GM18526 (cell line): ENCODE data around the gene XK.

Experiments used
- POLR2A ChIP-seq: IDR thresholded peaks from 3 replicates; pipeline ENCODE4 v1.6.1; 2011; ENCODE audit not compliant: insufficient read length; ENCODE audit errors: extremely low read depth

XK gene

DNA sequence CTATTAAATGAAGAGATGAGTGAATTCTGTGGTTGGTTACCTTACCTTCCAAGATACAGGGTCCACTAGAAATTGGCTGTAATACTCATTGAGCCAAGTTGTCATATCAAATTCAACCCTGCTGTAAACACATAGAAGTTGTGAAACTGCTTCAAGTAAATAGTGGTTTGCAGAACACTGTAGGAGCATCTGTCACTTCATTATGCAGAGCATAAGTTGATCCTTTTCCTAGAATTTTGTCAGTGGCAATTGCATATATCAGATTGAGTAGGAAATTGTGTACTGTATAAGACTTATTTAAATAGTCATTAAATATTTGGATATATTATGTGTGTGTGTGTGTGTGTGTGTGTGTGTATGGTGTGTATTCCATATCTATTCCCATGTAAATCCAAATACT lies 8.8 kb upstream of the XK start:
- no peak for TF ChIP-seq POLR2A

DNA sequence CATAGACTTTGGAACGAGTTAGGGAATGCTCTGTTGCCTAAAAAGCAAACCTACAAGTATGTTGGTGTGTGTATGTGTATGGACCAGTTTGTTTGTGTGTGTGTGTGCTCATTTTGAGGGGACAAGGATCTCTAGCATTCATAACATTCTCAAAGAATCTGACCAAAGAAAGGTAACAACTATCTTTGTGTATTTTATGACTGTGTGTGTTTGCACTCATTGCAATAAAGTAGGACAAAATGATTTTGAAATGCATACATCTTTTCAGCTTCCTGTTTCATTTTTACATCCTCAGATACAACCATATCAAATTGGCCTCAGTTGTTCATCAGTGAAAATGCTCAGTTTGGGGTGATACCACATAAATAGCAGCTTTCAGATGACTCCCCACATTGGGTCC lies 8.3 kb upstream of the XK start:
- TF ChIP-seq POLR2A = no peak

DNA sequence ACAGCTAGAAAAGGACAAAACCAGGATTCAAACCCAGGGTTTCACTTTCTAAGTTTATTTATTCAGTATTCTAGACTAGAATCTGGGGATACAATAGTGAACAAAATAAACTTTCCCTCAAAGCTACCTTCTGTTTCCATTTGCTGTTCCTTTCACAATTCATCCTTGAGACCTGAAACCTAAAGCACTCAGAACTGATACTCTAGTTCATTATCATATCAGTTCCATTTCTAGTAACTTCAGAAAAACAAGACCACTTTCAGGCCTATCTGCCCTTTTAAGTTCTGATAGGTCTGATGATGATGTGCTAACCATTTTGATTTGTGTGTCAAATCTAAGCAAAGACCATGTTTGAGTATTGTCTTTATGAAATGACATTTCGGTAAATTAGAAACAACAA lies 7.8 kb upstream of the XK start:
- TF ChIP-seq POLR2A = no peak

DNA sequence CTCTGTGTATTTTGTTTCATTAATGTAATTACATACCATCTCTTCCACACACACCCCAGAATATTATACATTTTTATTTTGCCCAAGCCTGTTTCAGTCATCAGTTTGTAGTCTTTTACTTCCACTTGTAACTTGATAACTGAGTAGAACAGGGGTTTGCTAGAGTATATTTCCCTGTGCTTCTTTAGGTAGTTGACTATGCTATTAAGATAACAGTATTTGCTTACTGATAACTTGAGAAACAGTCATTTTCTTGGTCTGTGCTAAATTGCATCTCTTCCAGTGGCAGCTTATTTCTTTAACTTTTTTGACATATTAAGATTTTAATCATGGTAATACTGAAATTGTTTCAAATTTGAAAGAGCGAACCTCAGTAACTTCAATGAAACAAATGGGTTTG lies 7.0 kb upstream of the XK start:
- TF ChIP-seq POLR2A = no peak

DNA sequence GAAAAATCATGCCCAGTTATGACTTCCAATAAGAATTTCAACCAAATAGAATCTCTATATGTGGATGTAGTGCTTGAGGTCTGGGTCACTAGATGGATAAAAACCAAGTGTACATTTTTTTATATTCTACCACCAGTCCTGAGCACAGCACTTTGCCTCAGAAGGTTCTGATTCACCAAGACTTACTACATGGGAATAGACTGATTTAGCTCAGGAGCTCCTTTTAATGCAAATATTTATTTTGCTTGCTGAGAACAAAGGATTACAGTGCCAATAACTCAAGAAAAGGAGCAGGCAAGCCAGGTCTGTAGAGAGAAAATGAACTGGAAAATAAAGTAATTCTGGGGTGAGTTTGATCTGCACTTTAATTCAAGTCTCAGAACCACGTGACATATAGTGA lies 6.4 kb upstream of the XK start:
- TF ChIP-seq POLR2A = no peak

DNA sequence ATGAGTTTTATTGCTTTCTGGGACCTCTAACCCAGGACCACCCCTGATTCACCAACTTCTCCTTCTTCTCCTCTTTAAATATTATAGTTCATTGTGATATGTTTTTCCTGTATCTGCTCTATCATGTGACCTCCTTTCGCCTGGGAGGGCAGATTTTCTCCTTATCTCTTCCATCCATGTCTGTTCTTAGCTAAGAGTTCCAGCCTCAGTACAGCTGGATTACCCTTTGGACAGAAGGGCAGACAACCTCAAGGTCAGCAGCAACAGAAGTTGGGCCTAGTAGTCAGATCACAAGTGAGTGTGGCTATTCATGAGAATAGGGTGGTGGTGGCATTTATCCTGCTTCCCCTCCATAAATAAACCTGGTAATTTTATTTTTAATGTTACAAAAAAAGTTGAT lies 5.7 kb upstream of the XK start:
- TF ChIP-seq POLR2A = no peak

DNA sequence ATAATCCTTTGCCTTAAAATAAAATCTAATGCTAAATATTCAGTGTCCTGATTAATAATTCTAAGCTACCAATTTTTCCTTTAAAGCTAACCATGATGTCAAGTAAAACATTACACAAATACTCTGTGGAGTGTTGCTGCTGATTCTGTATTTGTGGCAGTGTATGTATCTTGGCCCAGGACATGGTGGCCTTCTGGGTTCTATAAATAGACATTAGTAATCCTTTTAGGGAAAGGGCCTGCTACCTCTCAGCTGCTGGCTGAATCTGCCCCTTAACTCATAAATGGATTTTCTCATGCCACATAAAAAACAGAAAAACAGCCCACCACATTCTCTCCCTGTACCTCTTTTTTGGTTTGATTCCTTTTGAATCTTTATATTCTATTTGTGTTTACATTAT lies 1.2 kb upstream of the XK start:
- no peak for TF ChIP-seq POLR2A

DNA sequence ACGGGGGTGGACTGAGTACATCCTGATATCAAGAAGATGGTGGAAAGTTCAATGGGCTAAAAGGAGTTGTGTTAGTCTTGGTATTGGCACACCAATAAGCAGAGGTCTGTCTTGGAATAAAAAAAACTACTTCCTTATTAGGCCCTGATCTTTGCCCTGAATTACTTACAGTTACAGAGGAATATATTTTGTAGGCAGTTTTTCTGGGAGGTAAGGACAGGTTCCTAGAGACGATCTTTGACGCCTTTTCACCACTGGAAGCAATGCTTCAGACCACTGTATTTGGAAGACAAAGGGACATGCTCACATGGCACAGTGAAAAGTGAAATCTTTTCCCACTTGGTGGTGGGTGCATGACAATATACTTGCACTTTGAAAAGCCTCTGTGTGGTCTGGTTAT lies 618 bp upstream of the XK start:
- TF ChIP-seq POLR2A = no peak

DNA sequence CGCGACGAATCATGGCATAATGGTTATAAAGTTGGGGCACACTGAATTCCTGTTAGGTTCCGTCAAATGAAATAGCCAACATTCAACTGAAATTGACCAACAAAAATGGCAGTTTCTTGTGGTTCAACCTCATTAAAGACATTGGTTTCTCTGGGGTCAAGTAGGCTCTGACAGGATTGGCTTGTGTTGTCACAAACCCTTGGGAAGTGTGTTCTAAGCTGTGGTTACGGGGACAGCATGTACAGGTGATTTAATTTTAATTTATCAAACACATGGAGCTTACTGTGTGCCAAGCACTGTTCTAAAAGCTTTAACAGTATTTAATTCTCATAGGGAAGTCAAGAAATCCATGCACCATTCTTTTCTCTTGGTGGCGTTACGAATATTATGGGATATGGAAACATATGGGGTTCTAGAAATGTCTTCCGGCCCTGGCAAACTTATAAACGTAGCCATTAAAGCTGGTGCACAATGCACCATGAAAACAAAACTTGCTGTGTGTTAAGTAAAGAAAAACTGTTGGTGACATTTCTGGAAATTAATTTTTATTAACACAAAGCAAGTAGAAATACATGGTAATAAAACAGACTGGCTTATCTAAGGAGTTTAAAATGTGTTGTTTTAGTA lies 891 bp downstream of the XK start:
- TF ChIP-seq POLR2A = no peak

DNA sequence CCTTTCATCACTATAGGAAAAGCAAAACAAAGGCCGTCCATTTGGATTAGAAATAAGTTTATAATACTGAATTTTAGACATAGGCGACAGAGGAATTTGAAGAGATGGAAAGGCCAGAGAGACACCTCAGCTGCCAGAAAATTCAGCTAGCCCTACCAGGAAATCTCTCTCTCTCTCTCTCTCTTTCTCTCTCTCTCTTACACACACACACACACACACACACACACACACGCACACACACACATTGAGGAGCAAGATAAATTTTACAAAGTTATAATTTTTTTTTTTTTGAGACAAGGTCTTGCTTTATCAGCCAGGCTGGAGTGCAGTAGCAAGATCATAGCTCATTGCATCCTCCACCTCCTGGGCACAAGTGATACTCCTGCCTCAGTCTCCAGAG lies 1.4 kb downstream of the XK start:
- TF ChIP-seq POLR2A = no peak

DNA sequence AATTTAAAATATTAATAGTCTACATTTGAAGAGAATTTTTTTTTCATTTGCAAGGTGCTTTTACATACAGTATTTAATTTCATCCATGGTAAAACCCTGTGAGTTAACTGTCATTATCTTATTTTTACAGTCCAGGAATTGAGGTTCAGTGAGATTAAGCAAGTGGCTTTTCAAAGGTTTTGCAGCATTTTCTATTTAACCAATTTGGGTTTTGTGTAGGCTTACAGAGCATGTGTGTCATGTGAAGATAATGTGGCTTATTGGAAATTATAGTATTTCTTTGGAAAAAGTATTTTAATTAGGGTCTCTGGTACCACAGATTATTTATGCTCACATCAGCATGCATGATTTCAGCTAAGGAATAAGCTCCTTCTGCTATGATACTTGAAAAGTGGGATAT lies 4.5 kb downstream of the XK start:
- no peak for TF ChIP-seq POLR2A

DNA sequence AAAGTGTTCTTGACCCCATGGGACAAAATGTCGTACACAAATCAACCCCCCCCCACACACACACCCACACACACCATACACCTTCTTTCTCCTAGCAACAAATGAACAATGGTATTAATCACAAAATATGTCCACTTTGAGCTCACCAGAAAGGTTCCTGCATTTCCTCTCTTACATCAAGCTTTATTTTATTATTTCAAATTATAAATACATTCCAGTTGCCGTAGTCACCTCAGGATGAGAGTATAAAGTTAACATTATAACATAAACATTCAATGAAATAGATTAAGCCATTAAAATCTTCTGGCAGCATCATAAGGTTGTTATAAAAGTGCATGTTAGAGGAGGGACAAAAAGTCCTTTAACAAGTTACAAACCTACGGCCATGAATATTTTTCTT lies 7.3 kb downstream of the XK start:
- no peak for TF ChIP-seq POLR2A

DNA sequence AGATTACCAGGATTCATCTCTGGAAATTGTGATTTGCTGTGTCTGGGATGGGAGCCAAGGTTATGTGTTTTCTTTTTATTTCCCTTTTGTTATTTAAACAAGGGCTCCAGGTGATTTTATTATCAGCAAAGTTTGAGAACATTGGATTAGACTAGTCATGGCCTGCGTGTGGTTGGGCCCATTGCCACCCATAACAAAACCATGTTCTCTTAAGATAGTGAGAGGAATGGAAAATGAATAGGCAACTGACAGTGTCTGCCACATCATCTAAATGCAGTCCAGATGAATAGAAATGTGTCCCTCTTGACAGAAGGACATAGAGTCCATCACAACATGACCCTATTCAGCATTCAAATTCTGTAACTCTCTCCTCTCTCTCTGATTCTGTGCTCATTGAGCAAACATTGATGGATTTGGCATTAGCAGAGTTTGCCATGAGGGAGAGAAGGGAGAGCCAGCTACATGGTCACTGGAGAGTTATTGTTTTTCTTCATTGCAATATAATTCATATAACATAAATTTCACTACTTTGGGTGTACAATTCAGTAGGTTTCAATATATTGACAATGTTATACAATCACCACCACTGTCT lies 11.7 kb downstream of the XK start:
- no peak for TF ChIP-seq POLR2A

DNA sequence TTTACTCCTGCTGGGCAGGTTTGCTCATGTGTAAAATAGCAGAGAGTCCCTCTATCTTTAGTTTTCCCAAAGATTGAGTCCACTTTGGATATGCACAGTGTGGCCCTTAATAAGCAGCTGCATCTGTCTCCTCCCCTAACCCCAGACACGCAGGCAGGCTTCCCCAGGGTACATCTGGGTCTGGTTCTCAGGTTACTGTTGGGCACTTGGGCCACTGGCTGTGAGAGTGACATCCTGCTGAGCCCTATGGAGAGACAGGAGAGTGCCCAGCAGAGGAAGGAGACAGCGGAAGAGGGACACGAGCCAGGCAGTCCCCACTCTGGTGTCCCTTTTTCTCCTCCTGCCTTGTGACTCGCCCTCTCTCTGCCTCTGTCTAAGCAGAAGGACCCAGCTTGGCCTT lies 16.0 kb downstream of the XK start:
- no peak for TF ChIP-seq POLR2A

DNA sequence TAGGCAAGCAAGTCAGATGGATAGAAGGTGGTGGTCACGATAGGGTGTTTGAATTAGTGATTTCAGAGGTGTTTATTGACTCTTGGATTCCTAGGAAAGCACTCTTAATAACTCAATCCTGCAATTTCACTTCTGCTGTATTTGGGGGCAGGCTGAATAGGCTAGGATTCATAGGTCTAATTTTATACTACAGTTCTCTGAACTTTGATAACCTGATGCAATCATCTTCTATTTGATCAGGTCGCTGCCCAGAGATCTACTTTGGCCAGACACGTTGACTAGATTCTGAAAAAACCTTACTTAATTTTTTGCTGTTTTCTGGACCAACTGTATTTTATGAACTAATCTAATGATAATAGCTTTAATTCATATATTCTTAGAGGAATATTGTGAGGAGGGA lies 26.4 kb downstream of the XK start:
- no peak for TF ChIP-seq POLR2A

DNA sequence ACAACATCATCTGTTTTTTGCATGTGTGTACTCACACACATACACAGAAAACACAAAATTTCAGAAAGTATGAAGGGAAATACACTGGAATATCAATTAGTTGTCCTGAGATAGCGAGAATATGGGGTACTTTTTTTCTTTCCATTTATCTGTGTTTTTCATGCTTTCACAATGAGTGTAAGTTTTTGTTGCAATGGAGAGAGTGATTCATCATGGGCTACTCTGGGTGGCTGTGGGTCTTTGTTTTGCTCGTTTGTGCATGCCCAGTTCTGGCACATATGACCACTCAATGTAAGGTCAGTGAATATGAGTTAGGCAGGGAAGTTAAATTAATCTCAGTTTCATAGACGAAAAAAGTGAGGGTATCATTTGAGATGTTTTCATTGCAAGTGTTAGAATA lies 26.9 kb downstream of the XK start:
- TF ChIP-seq POLR2A = no peak

DNA sequence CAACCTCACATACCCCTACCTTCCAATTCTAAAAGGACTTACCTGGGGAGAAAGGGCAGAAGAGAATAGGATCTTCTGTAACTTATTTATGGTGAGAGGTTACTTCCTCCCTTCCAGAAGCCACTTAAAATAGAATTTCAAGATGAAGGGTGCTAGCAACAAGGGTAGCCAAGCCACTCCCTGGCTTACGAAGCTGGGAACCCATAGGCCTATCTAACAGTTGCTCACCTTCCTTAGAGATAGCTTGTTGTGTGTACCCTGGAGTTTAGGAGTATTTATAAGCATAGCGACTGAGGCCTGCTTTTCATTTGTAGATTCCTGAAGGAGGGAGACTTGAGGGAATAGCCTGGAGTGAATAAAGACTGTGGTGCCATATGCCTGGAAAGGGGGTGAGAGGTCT lies 28.9 kb downstream of the XK start:
- TF ChIP-seq POLR2A = no peak

DNA sequence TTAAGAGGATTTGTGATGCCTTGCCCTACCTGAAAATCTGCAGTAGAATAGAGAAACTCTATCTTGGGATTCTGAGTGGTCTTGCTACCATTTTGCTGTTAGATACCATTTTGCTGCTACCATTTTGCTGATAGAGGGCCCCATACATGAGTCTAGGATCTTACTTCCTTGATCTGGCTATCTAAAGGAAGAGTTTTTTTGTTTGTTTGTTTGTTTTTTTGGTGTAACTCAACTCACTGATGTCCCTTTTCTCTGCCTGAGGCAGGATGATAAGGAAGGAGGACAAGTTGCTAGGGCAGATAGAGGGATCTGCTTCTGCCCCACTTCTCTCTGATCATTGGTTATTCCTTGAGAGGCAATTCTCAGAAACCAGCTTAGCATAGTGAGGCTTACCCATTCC lies 31.0 kb downstream of the XK start:
- TF ChIP-seq POLR2A = no peak

DNA sequence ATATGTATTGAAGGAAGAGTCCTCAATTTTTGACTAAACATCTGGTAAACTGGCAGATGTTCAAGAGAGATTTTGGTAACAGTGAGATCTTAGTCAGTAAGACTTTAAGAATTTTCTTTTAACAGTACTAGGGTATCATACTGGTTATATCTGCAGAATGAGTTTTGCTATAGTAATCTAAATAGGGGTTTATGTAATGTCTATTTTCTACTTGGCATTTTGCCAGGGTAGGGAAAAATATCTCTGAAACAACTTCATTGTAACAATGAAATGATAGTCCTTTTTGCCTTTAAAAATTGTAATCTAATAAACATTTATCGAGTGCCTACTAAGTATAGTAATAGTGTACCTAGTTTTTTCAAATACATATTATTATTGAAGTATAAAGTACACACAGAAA lies 32.1 kb downstream of the XK start:
- no peak for TF ChIP-seq POLR2A
